Mammary epithelial cell (primary cell): ENCODE data around the gene BMAL1.

Source experiments
- EZH2 ChIP-seq: IDR thresholded peaks from 2 replicates; pipeline ENCODE4 v1.6.1; 2012; ENCODE audit warnings: low read length, inconsistent platforms, borderline replicate concordance
- TF ChIP-seq, protein P1 (sequence below), 2 donors: IDR thresholded peaks in 1 of 2; conservative IDR thresholded peaks in 1 of 2; 2 replicates each; pipeline ENCODE4 v1.5.1; 2011 to 2012; ENCODE audit warnings: inconsistent platforms in 2 of 2, low read length in 2 of 2, mild to moderate bottlenecking in 2 of 2, control low read depth in 1 of 2, low read depth in 1 of 2; ENCODE audit not compliant: insufficient read depth in 1 of 2; ENCODE audit errors: extremely low read depth in 1 of 2

GRCh38 chr11:13386567-13386966, 109.0 kb downstream of the BMAL1 start:
- TF ChIP-seq, protein P1, sequence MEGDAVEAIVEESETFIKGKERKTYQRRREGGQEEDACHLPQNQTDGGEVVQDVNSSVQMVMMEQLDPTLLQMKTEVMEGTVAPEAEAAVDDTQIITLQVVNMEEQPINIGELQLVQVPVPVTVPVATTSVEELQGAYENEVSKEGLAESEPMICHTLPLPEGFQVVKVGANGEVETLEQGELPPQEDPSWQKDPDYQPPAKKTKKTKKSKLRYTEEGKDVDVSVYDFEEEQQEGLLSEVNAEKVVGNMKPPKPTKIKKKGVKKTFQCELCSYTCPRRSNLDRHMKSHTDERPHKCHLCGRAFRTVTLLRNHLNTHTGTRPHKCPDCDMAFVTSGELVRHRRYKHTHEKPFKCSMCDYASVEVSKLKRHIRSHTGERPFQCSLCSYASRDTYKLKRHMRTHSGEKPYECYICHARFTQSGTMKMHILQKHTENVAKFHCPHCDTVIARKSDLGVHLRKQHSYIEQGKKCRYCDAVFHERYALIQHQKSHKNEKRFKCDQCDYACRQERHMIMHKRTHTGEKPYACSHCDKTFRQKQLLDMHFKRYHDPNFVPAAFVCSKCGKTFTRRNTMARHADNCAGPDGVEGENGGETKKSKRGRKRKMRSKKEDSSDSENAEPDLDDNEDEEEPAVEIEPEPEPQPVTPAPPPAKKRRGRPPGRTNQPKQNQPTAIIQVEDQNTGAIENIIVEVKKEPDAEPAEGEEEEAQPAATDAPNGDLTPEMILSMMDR (conservative IDR thresholded peaks at IDR 0.05 in 1 of 2, IDR thresholded peaks at IDR 0.05 in 1 of 2; ENCODE audit: extremely low read depth in 1 of 2, insufficient read depth in 1 of 2, low read depth in 1 of 2, low read length in 2 of 2), result no peak
- TF ChIP-seq EZH2, result no peak
